ENCODE results near the gene VANGL1.

Gene VANGL1

GRCh38 chr1:115641762-115642167, at the start of gene VANGL1:
VANGL1 (plus strand) TSS chr1:115641970; CDS start chr1:115651414, 9,444 bp downstream.
- TF ChIP-seq CTCF (IDR thresholded peaks at IDR 0.05; ENCODE audit: low read depth, low read length, missing control alignments), result no peak
- peak within 1 kb of the TSS; percentile 85 for H3K4me3 ChIP-seq (ENCODE audit: low read depth, low read length)
- in situ Hi-C loops (cut with HindIII; ENCODE audit: low sequenced_read_pairs), result no loop called here

DNA sequence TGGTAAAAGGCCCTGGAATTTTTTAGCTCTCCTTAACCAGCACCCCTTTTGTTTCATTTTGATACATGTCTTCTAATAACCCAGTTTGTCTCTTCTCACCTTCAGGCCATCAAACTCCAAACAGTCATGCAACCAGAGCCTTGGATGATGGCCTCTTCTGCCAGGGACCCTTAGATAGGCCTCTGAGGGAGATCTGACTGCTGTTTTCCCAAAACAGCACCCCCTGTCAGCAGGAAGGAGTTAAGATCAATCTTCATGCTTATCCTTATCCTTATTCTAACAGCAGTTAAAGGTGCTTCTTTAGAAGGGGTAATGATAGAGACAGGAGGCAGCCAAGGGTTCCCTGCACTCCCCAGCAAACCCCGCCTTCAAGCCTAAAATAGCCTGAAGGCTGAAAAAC, 49.5 kb upstream of the VANGL1 start:
- in situ Hi-C loops (cut with HindIII; ENCODE audit: low sequenced_read_pairs), result no loop called here
- H3K4me3 ChIP-seq (ENCODE audit: low read depth, low read length), result no peak overlapping the region
- DNase-seq (ENCODE audit: low read depth), result no peak
- no peak for TF ChIP-seq CTCF (IDR thresholded peaks at IDR 0.05; ENCODE audit: low read depth, low read length, missing control alignments)

More at GRCh38 chr1:115641762-115642167, at the start of gene VANGL1:
- DNase-seq (ENCODE audit: low read depth), result peak; percentile 31

- DNase-seq (ENCODE audit: low read depth), result no peak
- no peak overlapping the region for H3K4me3 ChIP-seq (ENCODE audit: low read depth, low read length)
- in situ Hi-C loops (cut with HindIII; ENCODE audit: low sequenced_read_pairs), result no loop called here
- TF ChIP-seq CTCF (IDR thresholded peaks at IDR 0.05; ENCODE audit: low read depth, low read length, missing control alignments), result no peak
These were observed 48.2 kb upstream of the VANGL1 start for GRCh38 chr1:115593365-115594259.

GRCh38 chr1:115594600-115594999, 47.2 kb upstream of the VANGL1 start:
- no peak for DNase-seq (ENCODE audit: low read depth)
- in situ Hi-C loops (cut with HindIII; ENCODE audit: low sequenced_read_pairs), result no loop called here
- no peak for TF ChIP-seq CTCF (IDR thresholded peaks at IDR 0.05; ENCODE audit: low read depth, low read length, missing control alignments)
- H3K4me3 ChIP-seq (ENCODE audit: low read depth, low read length), result no peak overlapping the region

DNA sequence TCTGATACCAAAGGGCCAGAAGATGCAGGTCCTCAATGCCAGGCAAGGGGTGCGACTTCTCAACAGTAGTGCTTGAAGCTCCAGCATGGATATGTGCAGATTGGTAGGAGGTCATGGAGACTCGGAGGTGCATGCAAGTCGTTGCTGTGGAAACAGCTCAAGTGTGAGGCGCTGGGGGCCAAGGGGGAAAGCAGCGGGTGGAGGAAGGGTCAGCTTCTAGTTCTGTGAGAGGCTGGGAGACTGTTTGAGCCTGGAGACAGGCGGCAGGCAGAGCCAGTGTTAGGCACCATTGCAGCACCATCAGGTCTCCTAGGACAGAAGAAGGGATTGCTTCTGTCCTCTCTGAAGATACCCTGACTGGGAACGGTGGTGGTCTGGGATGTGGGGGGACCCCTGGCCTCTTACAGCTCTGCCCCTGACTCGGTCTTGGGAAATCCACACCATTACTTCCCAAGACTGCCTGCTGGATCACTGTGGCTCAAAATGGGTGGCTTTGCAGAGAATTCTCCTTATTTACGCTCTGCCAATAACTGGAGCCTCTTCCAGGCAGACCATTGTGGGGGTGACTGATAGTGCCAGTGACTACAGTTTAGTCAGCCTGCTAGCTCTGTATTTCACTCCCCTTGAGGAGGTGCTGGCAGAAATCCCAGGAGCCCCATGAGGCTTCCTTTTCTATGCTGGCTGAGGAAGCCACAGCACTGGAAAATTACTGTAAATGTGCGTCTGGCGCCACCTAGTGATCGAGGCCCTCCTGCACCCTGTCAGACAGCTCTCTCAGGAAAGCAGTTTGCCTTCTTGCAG, 46.3 kb upstream of the VANGL1 start:
- peak; percentile 96 for TF ChIP-seq CTCF (IDR thresholded peaks at IDR 0.05; ENCODE audit: low read depth, low read length, missing control alignments)
- no peak overlapping the region for H3K4me3 ChIP-seq (ENCODE audit: low read depth, low read length)
- peak; percentile 98 for DNase-seq (ENCODE audit: low read depth)
- in situ Hi-C loops (cut with HindIII; ENCODE audit: low sequenced_read_pairs), result no loop called here

DNA sequence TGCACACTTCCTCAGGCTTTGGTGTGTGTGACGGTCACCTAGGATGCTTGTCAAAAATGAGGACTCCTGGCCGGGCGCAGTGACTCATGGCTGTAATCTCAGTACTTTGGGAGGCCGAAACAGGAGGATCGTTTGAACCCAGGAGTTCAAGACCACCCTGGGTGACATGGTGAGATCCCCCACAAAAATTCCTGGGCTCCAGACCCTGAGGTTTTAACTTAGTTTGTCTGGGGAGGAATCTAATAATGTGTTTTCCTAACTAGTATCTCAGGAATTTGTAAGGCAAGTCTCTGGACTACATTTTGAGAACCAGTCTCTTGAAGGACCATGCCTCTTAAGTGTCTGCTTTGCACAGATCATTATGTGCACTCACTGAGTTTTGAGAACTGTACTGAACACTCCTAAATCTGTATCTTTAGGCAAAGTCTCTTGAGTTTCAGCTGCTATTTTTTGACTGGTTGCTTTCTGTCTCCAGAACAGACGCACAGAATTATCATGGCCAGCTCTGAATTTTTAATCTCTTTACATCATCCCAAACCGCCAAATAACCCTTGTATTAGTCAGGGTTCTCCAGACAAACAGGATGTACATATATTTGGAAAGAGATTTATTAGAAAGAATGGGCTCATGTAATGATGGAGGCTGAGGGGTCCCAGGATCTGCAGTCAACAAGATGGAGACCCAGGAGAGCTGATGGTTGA, 45.5 kb upstream of the VANGL1 start:
- in situ Hi-C loops (cut with HindIII; ENCODE audit: low sequenced_read_pairs), result no loop called here
- no peak overlapping the region for H3K4me3 ChIP-seq (ENCODE audit: low read depth, low read length)
- DNase-seq (ENCODE audit: low read depth), result no peak
- TF ChIP-seq CTCF (IDR thresholded peaks at IDR 0.05; ENCODE audit: low read depth, low read length, missing control alignments), result no peak
